Thymus (tissue), 11 donors: Measurements from ENCODE around the gene PER3. TPM values are rescaled to one million over a fixed set of nuclear protein-coding genes. Genes with fewer than 3 reads are reported as not detected.

Experiments
- DNase-seq, 9 donors: peaks; one replicate each; pipeline ENCODE4 v3.0.0-alpha.2; 2013; ENCODE audit warnings: low spot score in 9 of 9, low read depth in 6 of 9, missing footprints in 1 of 9
- H3K27ac ChIP-seq, 2 donors: one replicate each; pipeline ENCODE4 v1.5.1; 2013; ENCODE audit warnings: control low read depth in 1 of 2, low read depth in 1 of 2, low read length in 1 of 2, mild to moderate bottlenecking in 1 of 2, moderate library complexity in 1 of 2
- H3K27me3 ChIP-seq, 2 donors: one replicate each; pipeline ENCODE4 v1.5.1; 2013; ENCODE audit warnings: low read length in 1 of 2; ENCODE audit not compliant: control insufficient read depth in 2 of 2, insufficient read depth in 1 of 2
- H3K36me3 ChIP-seq, 2 donors: one replicate each; pipeline ENCODE4 v1.5.1; 2013; ENCODE audit warnings: low read length in 1 of 2, mild to moderate bottlenecking in 1 of 2, moderate library complexity in 1 of 2; ENCODE audit not compliant: control insufficient read depth in 2 of 2, insufficient read depth in 2 of 2
- H3K4me1 ChIP-seq, 2 donors: one replicate each; pipeline ENCODE4 v1.5.1; 2013; ENCODE audit warnings: low read length in 2 of 2; ENCODE audit not compliant: control insufficient read depth in 2 of 2, insufficient read depth in 2 of 2
- H3K4me3 ChIP-seq, 2 donors: one replicate each; pipeline ENCODE4 v1.5.1; 2013; ENCODE audit warnings: low read length in 2 of 2, control low read depth in 1 of 2, mild to moderate bottlenecking in 1 of 2
- H3K9me3 ChIP-seq, 2 donors: one replicate each; pipeline ENCODE4 v1.5.1; 2013; ENCODE audit warnings: low read length in 1 of 2, mild to moderate bottlenecking in 1 of 2; ENCODE audit not compliant: control insufficient read depth in 2 of 2, insufficient read depth in 1 of 2
- WGBS: extraction: QIAGEN DNeasy Blood & Tissue Kit; methylation state at CpG from one replicate; pipeline ENCODE4 v1.1.7; 2013; 5-methylcytosine and 5-hydroxymethylcytosine counted together
- polyA plus RNA-seq: library from polyadenylated mRNA; stranded (reverse); fragments of 200-250 nt; gene quantifications from one replicate; pipeline ENCODE4 v1.2.3, GENCODE V29; 2013
- total RNA-seq: library from RNA; stranded (reverse); fragments of 120-200 nt; gene quantifications from one replicate; pipeline ENCODE4 v1.2.4, GENCODE V29; 2013
- donor health status: healthy.

The PER3 gene
- total and polyA plus RNA-seq, 2 donors, result 1.5 to 4.4 TPM

GRCh38 chr1:7752512-7753417 is 31.3 kb upstream of the PER3 start:
- no peak overlapping the region for H3K4me3 ChIP-seq
- H3K9me3 ChIP-seq, result no peaks in the 10 kb centered on the region
- DNase-seq, result peak in 6 of 9 donors; percentile 18 to 47 (median 30)
- H3K27ac ChIP-seq, result no peak overlapping the region
- no peaks in the 10 kb centered on the region for H3K27me3 ChIP-seq
- WGBS, result 40% methylated on average over 18 of the region's 18 CpGs
- H3K36me3 ChIP-seq, result no peaks in the 10 kb centered on the region
- no peaks in the 10 kb centered on the region for H3K4me1 ChIP-seq

GRCh38 chr1:7753641-7754040 is 30.4 kb upstream of the PER3 start:
- H3K36me3 ChIP-seq, result no peaks in the 10 kb centered on the region
- no peaks in the 10 kb centered on the region for H3K27me3 ChIP-seq
- H3K4me3 ChIP-seq, result no peak overlapping the region
- WGBS, result 58% methylated on average over 3 of the region's 3 CpGs
- H3K9me3 ChIP-seq, result no peaks in the 10 kb centered on the region
- no peak for DNase-seq
- H3K4me1 ChIP-seq, result no peaks in the 10 kb centered on the region
- no peak overlapping the region for H3K27ac ChIP-seq

GRCh38 chr1:7754234-7754633 is 29.9 kb upstream of the PER3 start:
- DNase-seq, result no peak
- Histone ChIP-seq H3K36me3 (no peaks in the 10 kb centered on the region), H3K27me3 (no peaks in the 10 kb centered on the region), H3K9me3 (no peaks in the 10 kb centered on the region), H3K27ac (no peak overlapping the region), H3K4me1 (no peaks in the 10 kb centered on the region), H3K4me3 (no peak overlapping the region)
- 84% methylated on average over 3 of the region's 3 CpGs for WGBS

GRCh38 chr1:7755448-7755847 is 28.6 kb upstream of the PER3 start:
- Histone ChIP-seq H3K27ac (no peak overlapping the region), H3K4me3 (no peak overlapping the region), H3K9me3 (no peaks in the 10 kb centered on the region), H3K4me1 (no peaks in the 10 kb centered on the region), H3K27me3 (no peaks in the 10 kb centered on the region), H3K36me3 (no peaks in the 10 kb centered on the region)
- 98% methylated on average over 1 of the region's 1 CpG for WGBS
- DNase-seq, result no peak

GRCh38 chr1:7760245-7760644 is 23.8 kb upstream of the PER3 start:
- Histone ChIP-seq H3K4me3 (no peak overlapping the region), H3K27me3 (peaks cover 0 to 2% of the 10 kb centered on the region in 2 donors), H3K4me1 (no peaks in the 10 kb centered on the region), H3K9me3 (no peaks in the 10 kb centered on the region), H3K27ac (no peak overlapping the region), H3K36me3 (no peaks in the 10 kb centered on the region)
- 98% methylated on average over 6 of the region's 6 CpGs for WGBS
- no peak for DNase-seq

GRCh38 chr1:7761103-7761502 is 23.0 kb upstream of the PER3 start:
- no peaks in the 10 kb centered on the region for H3K36me3 ChIP-seq
- no peaks in the 10 kb centered on the region for H3K9me3 ChIP-seq
- H3K4me1 ChIP-seq, result no peaks in the 10 kb centered on the region
- 93% methylated on average over 3 of the region's 3 CpGs for WGBS
- H3K27me3 ChIP-seq, result peaks cover 0 to 2% of the 10 kb centered on the region in 2 donors
- no peak overlapping the region for H3K4me3 ChIP-seq
- no peak for DNase-seq
- H3K27ac ChIP-seq, result no peak overlapping the region

- peaks cover 0 to 4% of the 10 kb centered on the region in 2 donors for H3K27me3 ChIP-seq
- DNase-seq, result no peak
- H3K27ac ChIP-seq, result no peak overlapping the region
- H3K36me3 ChIP-seq, result no peaks in the 10 kb centered on the region
- H3K4me3 ChIP-seq, result no peak overlapping the region
- 95% methylated on average over 4 of the region's 4 CpGs for WGBS
- peaks cover 9 to 11% of the 10 kb centered on the region in 2 donors for H3K4me1 ChIP-seq
- no peaks in the 10 kb centered on the region for H3K9me3 ChIP-seq
Measured at GRCh38 chr1:7767176-7767575, 16.9 kb upstream of the PER3 start.

GRCh38 chr1:7768583-7768982 is 15.5 kb upstream of the PER3 start:
- no peak for DNase-seq
- Histone ChIP-seq H3K27me3 (peaks cover 0 to 4% of the 10 kb centered on the region in 2 donors), H3K36me3 (no peaks in the 10 kb centered on the region), H3K4me1 (peaks cover 11 to 13% of the 10 kb centered on the region in 2 donors), H3K27ac (no peak overlapping the region), H3K4me3 (no peak overlapping the region), H3K9me3 (no peaks in the 10 kb centered on the region)
- 54% methylated on average over 2 of the region's 2 CpGs for WGBS

- H3K36me3 ChIP-seq, result no peaks in the 10 kb centered on the region
- no peak overlapping the region for H3K4me3 ChIP-seq
- H3K27ac ChIP-seq, result no peak overlapping the region
- DNase-seq, result no peak
- H3K9me3 ChIP-seq, result no peaks in the 10 kb centered on the region
- H3K4me1 ChIP-seq, result peaks cover 11 to 13% of the 10 kb centered on the region in 2 donors
- H3K27me3 ChIP-seq, result peaks cover 0 to 4% of the 10 kb centered on the region in 2 donors
- 98% methylated on average over 12 of the region's 12 CpGs for WGBS
Measured at GRCh38 chr1:7769673-7770412, 14.2 kb upstream of the PER3 start.
